Caki2 (cell line): ENCODE results near the gene HEBP2. TPM values are rescaled to one million over a fixed set of nuclear protein-coding genes. Genes with fewer than 3 reads are reported as not detected.
"Not testable (repeated sequence)": the region's sequence is repeated elsewhere in the genome, so short reads cannot be mapped to it uniquely, and the experiment has no call there.

Source experiments
- DNase-seq: peaks from one replicate; pipeline ENCODE4 v3.0.0-alpha.2; 2015; ENCODE audit warnings: low read depth
- in situ Hi-C: cut with HindIII; loops from 2 replicates; pipeline ENCODE4 v1.10.0; 2016; ENCODE audit warnings: low sequenced_read_pairs, low pct_unique_long_range_greater_than_20kb, mixed read lengths
- total RNA-seq: library from RNA; depleted of rRNA; stranded (reverse); fragments of >200 nt; shearing (Covaris generic); gene quantifications from 2 replicates; pipeline ENCODE4 v1.2.3, GENCODE V29; 2014; ENCODE audit warnings: low replicate concordance; rRNA removed

Gene HEBP2, protein sequence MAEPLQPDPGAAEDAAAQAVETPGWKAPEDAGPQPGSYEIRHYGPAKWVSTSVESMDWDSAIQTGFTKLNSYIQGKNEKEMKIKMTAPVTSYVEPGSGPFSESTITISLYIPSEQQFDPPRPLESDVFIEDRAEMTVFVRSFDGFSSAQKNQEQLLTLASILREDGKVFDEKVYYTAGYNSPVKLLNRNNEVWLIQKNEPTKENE
- 96.3 and 103 TPM in 2 replicates for total RNA-seq

DNA sequence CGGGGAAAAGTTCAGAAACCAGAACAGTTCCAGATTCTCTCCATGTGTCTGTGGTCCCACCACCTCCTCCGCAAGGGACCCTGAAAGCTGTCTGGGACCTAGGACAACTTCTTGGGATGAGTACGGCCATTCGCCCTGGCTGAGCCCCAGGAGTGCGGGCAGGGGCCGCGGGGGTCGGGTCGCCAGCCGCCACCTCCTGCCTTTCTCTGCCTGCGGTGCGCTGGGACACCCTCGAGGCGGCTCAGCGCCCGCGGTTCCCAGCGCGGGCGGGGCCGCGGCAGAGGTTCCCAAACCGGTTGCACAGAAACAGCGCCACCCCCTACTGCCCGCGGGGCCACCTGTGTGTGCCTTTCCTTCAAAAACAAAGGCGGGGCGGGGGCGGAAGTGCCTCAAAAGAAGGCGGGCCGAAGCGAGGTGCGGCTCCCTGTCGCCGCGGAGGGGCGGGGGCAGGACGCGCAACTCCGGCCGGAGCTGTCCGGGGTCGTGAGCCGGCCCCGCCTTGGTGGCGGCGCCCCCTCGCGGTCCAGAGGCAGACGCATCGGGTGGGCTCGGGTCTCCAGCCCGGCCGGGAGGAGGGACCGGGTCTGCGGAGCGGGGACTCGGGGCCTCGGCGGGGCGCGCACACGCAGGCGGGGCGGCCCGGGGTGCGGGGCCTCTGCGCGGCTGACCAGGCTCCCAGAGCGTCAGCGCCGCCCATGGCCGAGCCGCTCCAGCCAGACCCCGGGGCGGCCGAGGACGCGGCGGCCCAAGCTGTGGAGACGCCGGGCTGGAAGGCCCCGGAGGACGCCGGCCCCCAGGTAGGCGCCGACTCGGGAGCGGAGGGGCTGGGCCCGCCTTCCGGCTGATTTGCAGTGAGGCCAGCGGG is at the start of gene HEBP2:
TSS of gene HEBP2 (plus strand) at position 423 of the 865 bp plus-strand sequence. CDS start at position 696, 273 bp downstream.
- in situ Hi-C loops: no loop called here
- DNase-seq: peak; percentile 95

DNA sequence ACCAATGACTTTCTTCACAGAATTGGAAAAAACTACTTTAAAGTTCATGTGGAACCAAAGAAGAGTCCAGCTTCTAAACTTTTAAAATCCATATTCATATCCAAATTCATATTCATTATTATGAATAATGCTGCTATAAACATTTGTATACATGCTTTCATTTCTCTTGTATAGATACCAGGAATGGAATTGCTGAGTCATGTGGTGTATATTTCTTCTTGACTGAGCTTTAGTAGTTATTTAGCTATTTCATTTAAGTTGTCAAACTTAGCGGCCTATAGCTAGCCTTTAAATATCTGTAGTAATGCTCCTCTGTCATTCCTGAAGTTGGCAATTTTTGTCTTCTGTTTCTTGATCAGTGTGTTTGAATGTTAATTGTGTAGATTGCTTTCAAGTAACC is 46.1 kb upstream of the HEBP2 start:
- in situ Hi-C loops: no loop called here
- no peak for DNase-seq

DNA sequence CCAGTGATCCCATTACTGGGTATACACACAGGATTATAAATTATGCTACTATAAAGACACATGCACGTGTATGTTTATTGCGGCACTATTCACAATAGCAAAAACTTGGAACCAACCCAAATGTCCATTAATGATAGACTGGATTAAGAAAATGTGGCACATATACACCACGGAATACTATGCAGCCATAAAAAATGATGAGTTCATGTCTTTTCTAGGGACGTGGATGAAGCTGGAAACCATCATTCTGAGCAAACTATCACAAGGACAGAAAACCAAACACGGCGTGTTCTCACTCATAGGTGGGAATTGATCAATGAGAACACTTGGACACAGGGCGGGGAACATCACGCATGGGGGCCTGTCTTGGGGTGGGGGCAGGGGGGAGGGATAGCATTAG is 35.3 kb upstream of the HEBP2 start:
- DNase-seq: not testable (repeated sequence)

DNA sequence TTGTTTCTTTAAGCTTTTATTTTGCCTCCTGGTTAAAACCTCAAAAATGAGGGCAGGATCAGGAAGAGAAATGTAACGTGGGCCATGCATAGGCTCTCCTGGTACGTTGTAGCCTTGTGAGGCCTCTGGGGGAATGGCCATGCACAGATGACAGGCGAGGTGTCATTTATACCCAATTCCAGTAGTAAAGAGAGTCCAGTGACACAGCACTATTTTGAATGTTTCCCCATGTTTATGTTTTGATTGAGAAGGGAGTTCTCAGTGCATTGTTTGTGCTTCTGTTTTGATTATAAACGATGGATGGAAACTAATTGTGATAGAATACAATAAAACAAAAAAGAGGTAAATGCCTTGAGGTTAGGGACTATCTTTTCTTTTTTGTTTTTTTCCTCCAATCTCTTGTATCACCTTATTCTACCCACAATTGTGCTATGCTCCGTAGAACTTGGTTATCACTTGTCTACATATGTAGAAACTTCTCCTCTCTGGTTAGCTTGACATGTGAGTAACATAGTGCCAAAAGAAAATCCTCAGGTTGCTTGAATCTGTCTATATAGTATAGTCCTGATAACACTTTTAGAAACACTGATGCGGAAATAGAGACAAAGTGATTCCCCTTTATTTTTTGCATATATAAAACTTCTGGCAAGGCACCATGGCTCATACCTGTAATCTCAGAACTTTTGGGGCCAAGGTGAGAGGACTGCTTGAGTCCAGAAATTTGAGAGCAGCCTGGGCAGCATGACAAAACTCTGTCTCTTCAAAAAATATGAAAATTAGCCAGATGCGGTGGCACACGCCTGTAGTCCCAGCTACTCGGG is 33.2 kb upstream of the HEBP2 start:
- DNase-seq: no peak
- in situ Hi-C loops: no loop called here

More for the DNA sequence above, 35.3 kb upstream of the HEBP2 start:
- in situ Hi-C loops: not testable (repeated sequence)

DNA sequence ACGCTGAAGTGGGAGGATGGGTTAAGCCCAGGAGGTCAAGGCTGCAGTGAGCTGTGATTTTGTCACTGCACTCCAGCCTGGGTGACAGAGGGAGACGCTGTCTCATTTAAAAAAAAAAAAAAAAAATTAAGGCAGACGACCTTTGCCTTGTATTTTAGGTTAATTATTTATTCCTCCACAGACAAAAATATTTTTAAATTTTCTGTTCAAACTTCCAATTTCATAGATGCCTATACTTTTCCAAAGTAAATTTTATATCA is 32.6 kb upstream of the HEBP2 start:
- no peak for DNase-seq
- in situ Hi-C loops: no loop called here

DNA sequence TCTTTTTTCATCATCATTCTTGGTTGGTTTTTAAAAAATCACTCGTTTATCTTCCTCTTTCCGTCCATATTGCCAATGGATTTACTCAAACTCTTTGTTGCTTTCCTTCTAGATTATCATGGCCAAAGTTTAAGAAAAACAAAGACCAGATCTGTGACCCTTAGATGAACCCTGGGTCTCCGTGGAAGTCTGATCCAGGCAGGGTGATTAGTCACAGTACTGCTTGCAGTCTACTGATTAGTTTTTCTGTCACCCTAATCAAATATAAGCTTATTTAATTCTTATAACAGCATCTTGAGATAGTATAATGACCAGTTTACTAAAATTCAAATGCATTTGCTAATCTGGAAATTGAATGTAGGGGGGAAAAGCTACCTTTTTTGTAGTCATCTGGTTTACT is 32.3 kb upstream of the HEBP2 start:
- peak; percentile 47 for DNase-seq
- in situ Hi-C loops: no loop called here

DNA sequence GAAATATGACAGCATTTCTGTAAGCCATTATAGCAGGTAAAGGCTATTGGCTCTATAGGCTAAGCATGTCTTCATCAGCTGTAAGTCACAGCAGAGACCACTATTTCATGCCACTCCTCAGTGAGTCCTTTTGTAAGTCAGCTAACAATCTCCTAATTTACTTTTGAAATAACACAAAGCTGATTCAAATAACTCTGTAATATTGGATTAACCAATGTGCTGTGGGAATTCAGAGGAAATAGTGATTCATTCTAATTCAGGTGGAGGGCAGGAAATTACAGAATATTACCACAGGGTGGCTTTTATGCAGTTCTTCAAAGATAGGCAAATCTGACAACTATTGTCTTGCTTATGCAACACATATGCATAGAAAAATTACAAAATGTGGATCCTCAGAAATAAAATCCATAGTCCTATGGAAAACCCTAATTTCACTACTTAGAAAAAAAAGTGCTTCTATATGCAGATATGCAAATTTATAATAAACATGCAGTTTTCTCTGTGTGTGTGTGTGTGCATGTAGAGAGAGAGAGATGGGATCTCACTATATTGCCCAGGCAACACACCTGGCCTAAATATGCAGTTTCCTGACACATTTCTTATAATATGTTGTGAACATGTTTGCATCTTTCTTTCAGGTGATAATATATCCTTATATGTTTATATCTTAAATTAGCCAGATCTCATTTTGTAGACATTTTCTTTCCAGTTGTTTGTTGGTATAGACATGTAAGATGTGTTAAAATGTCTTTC is 31.1 kb upstream of the HEBP2 start:
- in situ Hi-C loops: no loop called here
- DNase-seq: no peak

DNA sequence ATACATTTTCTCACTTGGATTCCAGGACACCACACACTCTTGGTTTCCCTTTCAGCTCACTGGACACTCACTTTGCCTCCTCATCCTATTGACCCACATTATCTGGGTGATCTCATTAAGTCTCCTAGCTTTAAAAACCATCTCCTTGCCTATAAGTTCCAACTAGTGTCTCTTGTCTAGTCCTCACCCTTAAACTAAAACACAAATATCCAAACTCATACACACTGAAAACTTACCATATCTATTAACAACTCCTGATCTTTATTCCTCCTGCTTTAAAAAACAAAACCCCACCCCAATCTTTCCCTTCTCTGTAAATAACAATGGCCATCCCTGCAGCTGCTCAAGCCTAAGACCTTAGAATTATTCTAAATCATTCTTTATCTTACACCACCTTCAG is 29.8 kb upstream of the HEBP2 start:
- no peak for DNase-seq
- in situ Hi-C loops: no loop called here

DNA sequence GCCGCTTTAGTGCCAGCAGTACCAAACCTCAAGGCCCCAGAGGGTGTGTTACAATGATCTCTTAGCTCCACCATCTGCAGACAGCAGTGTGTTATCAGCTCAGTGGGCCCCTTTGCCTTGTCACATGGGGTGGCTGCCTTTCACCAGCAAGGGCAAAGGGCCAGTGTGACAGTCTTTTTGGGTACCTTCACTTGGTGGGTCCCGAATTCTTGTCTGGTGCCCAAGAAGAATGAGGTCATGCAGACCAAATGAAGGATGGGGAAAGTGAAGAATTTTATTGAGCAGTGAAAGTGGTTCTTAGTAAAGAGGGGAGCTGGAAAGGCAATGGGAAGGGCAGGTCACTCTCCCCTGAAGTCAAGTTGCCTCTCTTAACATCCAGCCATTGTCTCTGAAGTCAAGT is 29.2 kb upstream of the HEBP2 start:
- DNase-seq: no peak
- in situ Hi-C loops: no loop called here

DNA sequence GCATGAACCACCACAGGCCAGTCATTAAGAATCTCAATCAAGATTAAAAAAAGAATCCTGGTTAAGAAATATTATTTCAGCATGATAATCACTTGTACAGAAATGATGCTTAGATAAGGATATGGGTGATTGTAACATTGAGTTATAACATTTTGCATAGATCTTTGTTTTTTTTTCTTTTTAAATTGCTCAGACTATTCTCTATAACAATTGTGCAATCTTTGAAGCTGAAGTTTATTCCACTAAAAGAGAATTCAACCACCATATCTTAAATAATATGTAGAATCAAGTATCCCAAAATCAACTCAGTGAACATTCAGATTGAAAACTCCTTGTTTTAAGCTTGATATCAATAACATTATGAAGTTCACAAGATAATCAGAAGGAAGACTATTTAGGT is 27.0 kb upstream of the HEBP2 start:
- DNase-seq: no peak
- in situ Hi-C loops: no loop called here

DNA sequence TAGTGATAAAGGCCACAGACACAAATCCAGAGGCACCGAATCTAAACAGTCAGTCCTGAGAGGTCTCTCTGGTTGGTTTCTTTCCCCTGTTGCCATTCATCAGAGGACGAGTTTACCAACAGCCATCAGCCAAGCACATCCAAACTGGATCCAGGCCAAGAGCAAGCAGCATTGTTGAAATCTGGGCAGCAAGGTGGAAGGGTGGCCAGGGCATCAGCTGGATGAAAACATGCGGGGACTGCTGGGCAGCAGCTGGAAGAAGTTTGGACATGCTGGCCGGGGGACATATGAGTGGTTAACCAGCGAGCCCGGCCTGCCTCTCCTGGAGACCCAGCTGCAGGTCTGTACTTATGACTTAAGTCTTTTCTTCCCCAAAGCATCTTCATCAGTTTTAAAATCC is 26.2 kb upstream of the HEBP2 start, which contains the start of gene SMIM28:
TSS of gene SMIM28 (plus strand) at position 62 of the 400 bp plus-strand sequence. CDS start at position 230, 168 bp downstream.
- DNase-seq: no peak
- in situ Hi-C loops: no loop called here

DNA sequence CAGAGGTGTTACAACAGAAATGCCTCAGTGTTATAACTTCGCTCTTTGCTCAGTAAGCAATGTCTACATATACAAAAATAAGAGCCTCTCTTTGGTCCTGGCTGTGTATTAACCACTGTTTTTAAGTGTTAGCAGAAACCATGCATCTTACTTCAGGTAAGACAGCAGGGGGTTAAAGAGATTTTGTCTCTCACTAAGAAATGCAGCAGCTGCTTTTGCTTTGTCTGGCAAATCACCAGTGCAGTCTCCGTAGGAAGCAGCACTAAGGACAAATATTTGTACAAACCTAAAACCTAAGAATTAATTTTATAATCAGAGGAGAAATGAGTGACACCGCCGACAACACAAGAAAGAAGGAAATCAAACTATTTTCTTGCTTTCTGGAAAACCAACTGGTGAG is 25.6 kb upstream of the HEBP2 start:
- in situ Hi-C loops: no loop called here
- no peak for DNase-seq

DNA sequence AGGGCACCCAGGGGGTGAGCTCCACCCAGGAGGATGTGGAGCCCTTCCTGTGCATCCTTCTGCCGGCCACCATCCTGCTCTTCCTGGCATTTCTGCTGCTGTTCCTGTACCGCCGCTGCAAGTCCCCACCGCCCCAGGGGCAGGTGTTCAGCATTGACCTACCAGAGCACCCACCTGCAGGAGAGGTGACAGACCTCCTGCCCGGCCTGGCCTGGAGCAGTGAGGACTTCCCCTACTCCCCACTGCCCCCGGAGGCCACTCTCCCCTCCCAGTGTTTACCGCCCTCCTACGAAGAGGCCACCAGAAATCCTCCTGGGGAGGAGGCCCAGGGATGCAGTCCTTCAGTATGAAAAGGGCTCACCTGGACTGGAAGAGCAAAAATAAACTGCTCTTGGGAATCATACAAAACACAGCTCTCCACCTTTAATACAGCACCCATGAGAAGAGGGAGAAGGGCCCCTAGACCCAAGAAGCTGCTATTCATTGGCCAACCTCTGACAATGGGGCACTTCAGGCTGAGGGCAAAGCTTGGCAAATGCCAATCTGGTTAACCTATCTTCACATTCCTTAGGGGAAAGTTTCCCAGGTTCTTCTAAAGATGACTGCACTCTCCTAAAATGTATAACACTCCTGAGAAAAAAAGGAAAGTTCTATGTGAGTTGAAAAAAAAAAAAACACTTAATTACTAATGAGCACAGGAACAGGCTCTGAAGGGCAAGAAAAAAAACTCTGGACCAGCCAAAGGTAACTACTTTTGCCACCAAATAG is 21.3 kb upstream of the HEBP2 start:
- no peak for DNase-seq
- in situ Hi-C loops: no loop called here

DNA sequence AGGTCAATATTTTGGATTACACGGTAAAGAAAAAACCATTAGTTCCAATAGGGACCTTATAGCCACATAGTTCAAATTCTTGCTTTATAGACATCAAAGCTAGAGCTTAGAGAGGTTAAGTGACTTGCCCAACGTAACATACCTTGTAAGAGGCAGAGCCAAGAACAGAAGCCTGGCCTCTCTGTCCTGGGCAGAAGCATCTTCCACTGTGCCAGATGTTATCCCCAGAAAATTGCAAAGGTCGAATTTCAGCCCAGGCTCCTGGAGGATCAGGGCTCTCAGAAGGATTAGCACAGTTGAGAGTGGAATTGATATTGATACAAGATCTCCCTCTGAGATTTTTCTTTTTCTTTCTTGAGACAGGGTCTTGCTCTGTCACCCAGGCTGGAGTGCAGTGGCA is 20.2 kb upstream of the HEBP2 start:
- DNase-seq: no peak

DNA sequence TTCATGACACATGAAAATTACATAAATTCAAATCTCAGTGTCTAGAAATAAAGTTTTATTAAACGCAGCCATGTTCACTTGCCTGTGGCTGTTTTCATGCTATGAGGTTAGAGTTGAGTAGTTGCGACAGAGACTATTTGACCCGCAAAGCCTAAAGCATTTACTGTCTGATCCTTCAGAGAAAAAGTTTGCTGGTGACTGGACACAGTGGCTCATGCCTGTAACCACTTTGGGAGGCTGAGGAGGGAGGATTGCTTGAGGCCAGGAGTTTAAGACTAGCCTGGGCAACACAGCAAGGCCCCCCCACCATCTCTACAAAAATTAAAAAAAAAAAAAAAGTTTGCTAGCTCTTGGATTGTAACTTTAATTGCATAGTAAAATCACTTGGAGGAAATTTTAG is 17.1 kb upstream of the HEBP2 start:
- no peak for DNase-seq
- in situ Hi-C loops: no loop called here

More for the DNA sequence above, 20.2 kb upstream of the HEBP2 start:
- in situ Hi-C loops: no loop called here

DNA sequence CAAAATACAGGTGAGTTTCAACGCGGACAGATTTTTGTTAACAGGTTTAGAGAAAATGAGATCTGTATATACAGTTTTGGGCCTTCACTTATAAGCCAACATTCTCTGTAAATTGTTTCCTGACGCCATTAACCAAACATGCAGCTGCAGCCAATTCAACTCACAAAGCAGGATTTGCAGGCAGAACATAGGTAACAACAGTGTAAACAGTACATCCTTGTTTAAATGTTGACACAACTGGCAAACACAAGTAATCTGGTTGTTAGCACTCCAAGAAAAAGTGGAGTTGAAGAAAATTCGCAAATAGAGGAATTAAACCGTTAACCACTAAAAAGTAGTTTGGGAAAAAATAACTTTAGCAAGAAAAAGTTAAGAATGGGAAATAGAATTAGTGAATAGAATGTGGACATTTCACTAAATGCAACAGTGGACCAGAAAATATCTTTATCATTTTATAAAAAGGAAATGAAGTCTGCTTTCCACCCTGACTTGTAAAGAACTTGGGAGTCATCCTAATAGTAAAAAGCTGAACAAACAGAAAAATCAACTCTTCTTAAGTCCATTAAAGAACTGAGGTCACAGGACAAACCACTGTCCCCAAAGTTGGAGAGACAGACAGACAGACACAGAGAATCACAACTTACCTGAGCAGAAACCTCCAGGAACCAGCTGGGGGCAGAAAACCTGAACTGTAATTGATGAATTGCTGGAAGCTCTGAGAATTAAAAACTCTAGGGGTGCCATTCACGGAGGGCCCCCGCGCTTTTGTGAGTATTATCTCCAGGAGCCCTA is 16.2 kb upstream of the HEBP2 start:
- in situ Hi-C loops: no loop called here
- DNase-seq: no peak

DNA sequence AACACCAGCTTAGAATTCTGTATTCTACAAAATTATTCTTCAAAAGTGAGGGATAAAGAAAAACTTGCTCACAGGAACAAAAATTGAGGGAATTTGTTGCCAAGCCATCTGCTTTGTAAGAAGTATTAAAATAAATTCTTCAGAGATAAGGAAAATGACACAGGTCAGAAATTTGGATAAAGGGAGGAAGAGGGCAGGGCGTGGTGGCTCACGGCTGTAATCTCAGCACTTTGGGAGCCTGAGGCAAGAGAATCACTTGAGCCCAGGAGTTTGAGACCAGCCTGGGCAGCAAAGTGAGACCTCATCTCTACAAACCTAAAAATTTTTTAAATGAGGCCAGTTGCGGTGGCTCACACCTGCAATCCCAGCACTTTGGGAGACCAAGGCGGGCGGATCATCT is 14.5 kb upstream of the HEBP2 start:
- in situ Hi-C loops: no loop called here

More for the DNA sequence above, 14.5 kb upstream of the HEBP2 start:
- DNase-seq: no peak
